Activated CD4-positive, alpha-beta T cell treated with anti-CD3 and anti-CD28 coated beads for 1 hour (primary cell): ENCODE results near the gene ACAP3.

Experiments
- DNase-seq: peaks from one replicate; pipeline ENCODE4 v3.0.0-alpha.2; 2020

The ACAP3 gene

DNA sequence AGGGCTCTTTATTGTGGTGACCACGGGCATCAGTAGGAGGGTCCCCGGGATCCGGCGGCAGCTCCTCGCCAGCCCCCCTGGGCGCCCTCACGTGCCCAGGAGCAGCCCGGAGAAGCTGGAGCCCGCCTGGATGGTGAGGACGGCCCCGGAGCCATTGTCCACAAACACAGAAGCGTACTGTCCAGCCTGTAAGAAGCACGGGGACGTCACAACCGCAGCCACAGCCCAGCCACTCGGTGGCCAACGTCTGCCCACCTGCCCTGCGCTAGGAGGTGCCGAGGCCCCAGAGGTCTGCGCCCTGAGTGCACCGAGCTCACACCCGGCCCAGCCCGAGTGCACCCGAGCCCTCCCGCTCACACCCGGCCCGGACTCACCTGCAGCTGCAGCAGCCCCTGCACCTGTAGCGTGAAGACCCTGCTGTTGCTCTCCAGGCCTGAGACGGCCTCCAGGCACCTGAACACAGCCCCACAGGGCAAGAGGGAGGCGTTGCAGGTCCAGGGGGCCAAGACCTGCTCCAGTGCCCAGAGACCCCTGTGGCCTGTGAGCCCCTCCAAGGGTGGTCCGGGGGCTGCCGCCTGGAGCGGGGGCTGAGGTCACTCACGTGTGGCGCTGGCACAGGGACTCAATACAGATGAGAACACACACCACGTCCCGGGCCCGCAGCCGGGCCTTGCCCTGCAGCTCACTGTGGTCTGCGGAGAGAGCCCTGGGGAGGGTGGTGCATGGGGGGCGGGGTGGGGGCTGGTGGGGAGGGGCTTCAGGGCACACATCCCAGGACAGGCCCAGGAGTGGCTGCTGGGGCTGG lies 65.1 kb downstream of the ACAP3 start:
- no peak for DNase-seq
